Measurements from ENCODE around the gene SLC16A5.
A peak's percentile ranks its signal among the peaks of the same experiment; 100 is the strongest.

SLC16A5 gene

GRCh38 chr17:75073618-75074047 lies 14.1 kb upstream of the SLC16A5 start:
- DNase-seq (ENCODE audit: low spot score): no peak
- in situ Hi-C loops (cut with MboI; ENCODE audit: low sequenced_read_pairs, unreplicated experiment): no loop called here
- no peak for TF ChIP-seq CTCF (IDR thresholded peaks at IDR 0.05; ENCODE audit: borderline replicate concordance, control extremely low read depth, extremely low read depth, insufficient read depth, missing control alignments)

- DNase-seq (ENCODE audit: low spot score): no peak
- no peak for TF ChIP-seq CTCF (IDR thresholded peaks at IDR 0.05; ENCODE audit: borderline replicate concordance, control extremely low read depth, extremely low read depth, insufficient read depth, missing control alignments)
- in situ Hi-C loops (cut with MboI; ENCODE audit: low sequenced_read_pairs, unreplicated experiment): no loop called here
Measured at GRCh38 chr17:75074532-75074931, 13.2 kb upstream of the SLC16A5 start.

GRCh38 chr17:75075597-75076336 lies 12.0 kb upstream of the SLC16A5 start:
- no peak for DNase-seq (ENCODE audit: low spot score)
- no peak for TF ChIP-seq CTCF (IDR thresholded peaks at IDR 0.05; ENCODE audit: borderline replicate concordance, control extremely low read depth, extremely low read depth, insufficient read depth, missing control alignments)
- in situ Hi-C loops (cut with MboI; ENCODE audit: low sequenced_read_pairs, unreplicated experiment): no loop called here

GRCh38 chr17:75077072-75077495 lies 10.7 kb upstream of the SLC16A5 start:
- in situ Hi-C loops (cut with MboI; ENCODE audit: low sequenced_read_pairs, unreplicated experiment): no loop called here
- TF ChIP-seq CTCF (IDR thresholded peaks at IDR 0.05; ENCODE audit: borderline replicate concordance, control extremely low read depth, extremely low read depth, insufficient read depth, missing control alignments): no peak
- no peak for DNase-seq (ENCODE audit: low spot score)

- peak; percentile 84 for DNase-seq (ENCODE audit: low spot score)
- peak; percentile 28 for TF ChIP-seq CTCF (IDR thresholded peaks at IDR 0.05; ENCODE audit: borderline replicate concordance, control extremely low read depth, extremely low read depth, insufficient read depth, missing control alignments)
- in situ Hi-C loops (cut with MboI; ENCODE audit: low sequenced_read_pairs, unreplicated experiment): no loop called here
Measured at GRCh38 chr17:75077496-75078283, 10.1 kb upstream of the SLC16A5 start.

- DNase-seq (ENCODE audit: low spot score): peak; percentile 74
Measured at GRCh38 chr17:75078284-75079022, 9.3 kb upstream of the SLC16A5 start.

More at GRCh38 chr17:75078284-75079022, 9.3 kb upstream of the SLC16A5 start:
- TF ChIP-seq CTCF (IDR thresholded peaks at IDR 0.05; ENCODE audit: borderline replicate concordance, control extremely low read depth, extremely low read depth, insufficient read depth, missing control alignments): no peak
- in situ Hi-C loops (cut with MboI; ENCODE audit: low sequenced_read_pairs, unreplicated experiment): no loop called here
